GM12801 (cell line): ENCODE data around the gene MTUS2.

Experiments used
- TF ChIP-seq, protein P1 (sequence below): IDR thresholded peaks from one replicate; pipeline ENCODE4 v1.5.1; 2011; ENCODE audit warnings: control low read depth; ENCODE audit not compliant: insufficient read length; ENCODE audit errors: extremely low read depth

MTUS2 gene

DNA sequence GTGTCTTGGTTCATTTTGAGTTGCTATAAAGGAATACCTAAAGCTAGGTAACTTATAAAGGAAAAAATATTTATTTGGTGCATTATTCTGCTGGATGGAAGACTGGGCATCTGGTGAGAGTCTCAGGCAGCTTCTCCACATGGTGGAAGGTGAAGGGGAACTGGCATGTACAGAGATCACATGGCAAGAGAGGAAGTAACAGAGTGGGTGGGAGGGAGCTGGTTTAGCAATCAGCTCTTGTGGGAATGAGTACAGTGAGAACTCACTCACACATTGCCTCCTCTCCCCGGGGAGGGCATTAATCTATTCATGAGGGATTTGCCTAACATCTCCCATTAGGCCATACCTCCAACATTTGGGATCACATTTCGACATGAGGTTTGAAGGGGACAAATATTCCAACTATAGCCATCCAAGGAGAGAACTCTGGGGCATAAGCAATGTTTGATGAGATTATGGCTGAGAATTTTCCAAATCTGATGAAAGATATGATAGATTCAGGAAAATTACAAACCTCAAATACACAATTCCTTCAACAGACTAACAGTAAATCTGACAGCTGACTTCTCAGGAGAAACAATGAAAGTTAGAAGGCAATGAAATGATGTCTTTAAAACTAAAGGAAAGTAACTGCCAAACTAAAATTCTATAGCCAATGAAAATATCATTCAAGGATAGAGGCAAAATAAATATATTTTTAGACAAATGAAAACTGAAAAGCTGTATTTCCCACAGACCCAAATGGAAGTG, 52.5 kb downstream of the MTUS2 start:
- TF ChIP-seq, protein P1, sequence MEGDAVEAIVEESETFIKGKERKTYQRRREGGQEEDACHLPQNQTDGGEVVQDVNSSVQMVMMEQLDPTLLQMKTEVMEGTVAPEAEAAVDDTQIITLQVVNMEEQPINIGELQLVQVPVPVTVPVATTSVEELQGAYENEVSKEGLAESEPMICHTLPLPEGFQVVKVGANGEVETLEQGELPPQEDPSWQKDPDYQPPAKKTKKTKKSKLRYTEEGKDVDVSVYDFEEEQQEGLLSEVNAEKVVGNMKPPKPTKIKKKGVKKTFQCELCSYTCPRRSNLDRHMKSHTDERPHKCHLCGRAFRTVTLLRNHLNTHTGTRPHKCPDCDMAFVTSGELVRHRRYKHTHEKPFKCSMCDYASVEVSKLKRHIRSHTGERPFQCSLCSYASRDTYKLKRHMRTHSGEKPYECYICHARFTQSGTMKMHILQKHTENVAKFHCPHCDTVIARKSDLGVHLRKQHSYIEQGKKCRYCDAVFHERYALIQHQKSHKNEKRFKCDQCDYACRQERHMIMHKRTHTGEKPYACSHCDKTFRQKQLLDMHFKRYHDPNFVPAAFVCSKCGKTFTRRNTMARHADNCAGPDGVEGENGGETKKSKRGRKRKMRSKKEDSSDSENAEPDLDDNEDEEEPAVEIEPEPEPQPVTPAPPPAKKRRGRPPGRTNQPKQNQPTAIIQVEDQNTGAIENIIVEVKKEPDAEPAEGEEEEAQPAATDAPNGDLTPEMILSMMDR: no peak

DNA sequence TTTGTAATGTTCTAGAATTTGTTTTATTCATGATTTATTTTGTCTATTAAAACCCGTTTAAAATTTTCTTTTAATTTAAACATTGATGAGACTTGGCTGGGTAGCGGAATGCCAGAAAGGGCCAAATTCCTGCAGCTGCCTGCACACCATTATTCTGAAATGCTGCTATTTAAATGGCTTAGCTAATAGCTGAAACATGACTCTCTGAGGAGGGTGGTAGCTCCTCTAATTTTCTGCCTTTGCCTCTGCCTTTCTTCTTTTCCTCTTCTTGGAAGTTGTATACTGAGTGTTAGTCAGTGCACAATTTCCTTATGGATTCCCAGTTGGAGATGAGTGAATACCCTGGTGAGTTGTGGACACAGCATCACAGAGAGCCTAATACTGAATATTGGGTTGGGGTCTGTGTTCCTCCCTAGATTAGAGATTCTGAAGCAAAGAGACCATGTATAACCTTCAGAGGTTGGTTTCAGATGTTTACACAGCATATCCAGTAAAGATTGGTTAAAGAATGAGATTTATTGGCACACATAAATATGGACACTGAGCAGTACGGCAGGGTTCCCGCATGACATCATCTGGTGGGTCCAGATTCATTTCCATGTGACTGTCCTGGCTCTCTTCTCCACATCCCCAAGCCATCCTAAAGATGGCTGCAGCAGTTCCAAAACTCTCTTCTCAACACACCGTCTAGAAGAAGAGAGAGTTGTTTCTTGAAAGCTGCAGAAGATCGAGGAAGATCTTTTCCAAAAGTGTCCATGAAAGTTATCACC, 55.9 kb downstream of the MTUS2 start:
- TF ChIP-seq, protein P1: no peak

DNA sequence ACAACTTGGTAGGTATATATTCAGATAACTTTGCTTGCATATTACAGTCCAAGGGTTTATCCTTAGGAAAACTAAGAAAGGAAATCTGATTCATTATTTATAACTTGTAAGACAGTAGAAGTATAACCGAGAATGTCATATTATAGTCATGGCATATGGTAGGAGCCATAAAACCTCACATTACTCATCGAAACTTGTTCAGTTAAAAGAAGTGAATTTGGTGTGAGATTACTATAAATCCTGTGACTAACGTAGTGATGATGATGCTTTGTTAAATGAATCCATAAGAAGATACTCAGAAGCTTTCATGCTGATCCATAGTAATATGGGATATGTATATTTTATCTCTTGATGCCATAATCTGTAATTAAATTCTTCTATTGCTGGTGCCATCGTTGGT, 57.3 kb downstream of the MTUS2 start:
- TF ChIP-seq, protein P1: no peak

DNA sequence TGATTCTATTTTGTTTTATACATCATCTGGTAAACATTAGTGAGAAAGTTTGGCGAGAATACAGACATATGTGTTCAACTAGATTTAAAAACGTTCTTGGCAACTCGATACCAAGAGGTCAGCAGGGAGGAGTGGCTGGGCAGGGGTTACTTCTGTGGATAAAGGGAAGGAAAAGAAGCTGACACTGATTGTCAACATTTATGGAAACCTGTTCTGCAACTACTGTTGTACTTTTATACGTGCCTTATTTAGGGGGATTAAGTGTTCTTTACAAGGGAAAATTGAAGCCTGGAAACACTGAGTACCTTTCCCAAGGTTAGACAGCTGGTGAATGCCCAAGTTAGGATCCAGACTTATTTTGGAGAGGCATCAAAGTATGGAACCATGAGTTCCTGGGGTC, 65.0 kb downstream of the MTUS2 start:
- TF ChIP-seq, protein P1: no peak

DNA sequence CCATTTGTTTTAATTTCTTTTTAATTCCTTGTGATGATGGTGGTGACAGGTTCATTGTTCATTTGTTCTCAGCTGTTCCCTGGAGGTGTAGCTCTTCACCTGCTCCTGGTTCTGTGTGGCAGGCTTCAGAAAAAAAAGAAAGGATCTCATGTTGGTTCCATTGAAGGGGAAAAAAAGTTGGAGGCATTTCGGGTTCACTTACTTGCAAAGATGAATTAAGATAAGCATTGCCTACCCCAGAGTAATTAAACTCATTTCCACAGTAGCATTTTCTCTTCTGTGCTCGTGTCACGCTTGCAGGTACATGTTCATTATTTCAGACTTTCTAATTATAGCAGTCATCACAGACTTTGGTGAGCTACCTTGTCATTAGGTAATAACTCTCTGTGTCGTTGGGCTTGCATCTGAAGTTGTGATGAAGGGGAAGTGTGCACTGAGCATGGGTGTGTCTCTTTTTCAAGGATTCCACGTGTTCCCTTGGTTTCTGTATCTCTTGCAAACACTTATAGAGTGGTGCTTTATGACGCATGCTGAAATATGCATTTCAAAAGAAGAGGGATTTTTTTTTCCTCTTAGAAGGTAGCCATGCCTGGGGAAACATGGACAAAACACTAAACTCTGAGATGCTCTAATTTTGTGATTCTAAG, 69.1 kb downstream of the MTUS2 start:
- TF ChIP-seq, protein P1: no peak

DNA sequence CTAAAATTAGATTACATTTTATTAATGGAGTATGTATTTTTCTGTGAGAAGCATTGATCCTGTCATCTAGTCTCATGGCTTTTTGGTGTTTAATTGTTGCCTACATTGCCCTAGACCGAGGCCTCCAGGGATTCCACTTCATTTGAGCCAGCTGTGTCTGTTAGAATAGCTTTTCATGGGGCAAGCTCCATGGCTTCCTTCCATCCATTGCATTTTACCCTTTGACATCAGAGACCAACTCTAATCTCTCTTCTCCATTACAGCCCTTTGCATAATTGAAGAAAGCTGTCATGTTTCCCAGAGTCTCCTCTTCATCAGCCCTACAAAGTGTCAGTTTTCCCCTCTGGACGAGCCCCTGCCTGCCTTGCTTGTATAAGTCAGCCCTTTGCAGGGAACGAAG, 70.6 kb downstream of the MTUS2 start:
- TF ChIP-seq, protein P1: no peak

DNA sequence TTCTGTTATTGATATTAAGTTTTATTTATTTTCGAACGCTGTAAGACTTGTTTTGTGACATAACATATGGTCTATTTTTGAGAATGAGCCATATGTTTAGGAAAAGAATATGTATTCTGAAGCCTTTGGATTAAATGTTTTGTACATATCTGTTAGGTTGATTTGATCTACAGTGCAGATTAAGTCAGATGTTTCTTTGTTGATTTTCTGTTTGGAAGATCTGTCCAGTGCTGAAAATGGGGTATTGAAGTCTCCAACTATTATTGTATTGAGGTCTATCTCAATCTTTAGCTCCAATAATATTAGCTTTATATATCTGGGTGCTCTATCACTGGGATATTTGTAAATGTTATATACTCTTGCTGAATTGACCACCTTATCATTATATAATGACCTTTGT, 97.9 kb downstream of the MTUS2 start:
- TF ChIP-seq, protein P1: no peak
